ENCODE results near the gene CACNA2D3.

DNA sequence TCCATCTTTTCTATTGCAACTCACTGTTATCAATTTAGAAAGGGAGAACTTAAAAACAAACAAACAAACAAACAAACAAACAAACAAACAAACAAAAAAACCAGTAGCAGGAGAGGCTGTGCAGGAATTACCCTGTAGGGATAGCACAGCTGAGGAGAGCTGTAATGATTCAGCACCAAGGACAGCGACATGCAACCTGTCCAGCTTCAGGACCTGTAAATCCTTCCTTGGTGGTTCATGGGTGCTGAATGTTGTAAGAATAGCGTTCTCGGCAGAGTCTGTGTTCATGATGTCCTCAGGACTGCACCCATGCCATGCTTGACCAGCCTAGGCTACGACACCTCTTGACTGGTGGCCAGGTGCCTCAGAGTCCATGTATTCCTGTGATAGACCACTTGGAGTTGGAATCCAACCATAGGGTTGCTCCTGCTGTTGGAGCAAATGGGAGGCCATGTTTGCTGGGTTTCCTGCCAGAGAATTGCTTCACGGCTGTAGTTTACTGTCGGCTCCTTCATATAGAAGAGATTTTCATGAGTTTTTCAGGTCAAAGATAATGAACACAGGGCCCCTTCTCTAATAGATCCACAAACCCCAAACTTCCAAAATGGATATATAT, 65.9 kb downstream of the CACNA2D3 start:
- TF ChIP-seq, protein P1, sequence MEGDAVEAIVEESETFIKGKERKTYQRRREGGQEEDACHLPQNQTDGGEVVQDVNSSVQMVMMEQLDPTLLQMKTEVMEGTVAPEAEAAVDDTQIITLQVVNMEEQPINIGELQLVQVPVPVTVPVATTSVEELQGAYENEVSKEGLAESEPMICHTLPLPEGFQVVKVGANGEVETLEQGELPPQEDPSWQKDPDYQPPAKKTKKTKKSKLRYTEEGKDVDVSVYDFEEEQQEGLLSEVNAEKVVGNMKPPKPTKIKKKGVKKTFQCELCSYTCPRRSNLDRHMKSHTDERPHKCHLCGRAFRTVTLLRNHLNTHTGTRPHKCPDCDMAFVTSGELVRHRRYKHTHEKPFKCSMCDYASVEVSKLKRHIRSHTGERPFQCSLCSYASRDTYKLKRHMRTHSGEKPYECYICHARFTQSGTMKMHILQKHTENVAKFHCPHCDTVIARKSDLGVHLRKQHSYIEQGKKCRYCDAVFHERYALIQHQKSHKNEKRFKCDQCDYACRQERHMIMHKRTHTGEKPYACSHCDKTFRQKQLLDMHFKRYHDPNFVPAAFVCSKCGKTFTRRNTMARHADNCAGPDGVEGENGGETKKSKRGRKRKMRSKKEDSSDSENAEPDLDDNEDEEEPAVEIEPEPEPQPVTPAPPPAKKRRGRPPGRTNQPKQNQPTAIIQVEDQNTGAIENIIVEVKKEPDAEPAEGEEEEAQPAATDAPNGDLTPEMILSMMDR (IDR thresholded peaks at IDR 0.05): no peak
- no peak for TF ChIP-seq POLR2A (IDR thresholded peaks at IDR 0.05)
- no peak for TF ChIP-seq EP300 (IDR thresholded peaks at IDR 0.05)

Measured in tibial nerve (tissue), 4 donors.